ENCODE results near the gene SERPINB2. TPM values are rescaled to one million over a fixed set of nuclear protein-coding genes. Genes with fewer than 3 reads are reported as not detected.
"Not testable (repeated sequence)": the region's sequence is repeated elsewhere in the genome, so short reads cannot be mapped to it uniquely, and the experiment has no call there.

SERPINB2 gene
- total and polyA plus RNA-seq, 12 donors, result 0.12 to 0.20 (median 0.14) TPM; not detected in 9

- Histone ChIP-seq H3K27me3 (peaks cover 0 to 13% (median 0%) of the 10 kb centered on the region in 7 donors), H3K36me3 (no peaks in the 10 kb centered on the region), H3K4me3 (no peak overlapping the region), H3K9me3 (peaks cover 0 to 2% (median 0%) of the 10 kb centered on the region in 11 donors), H3K4me1 (no peaks in the 10 kb centered on the region), H3K27ac (no peak overlapping the region)
- intact Hi-C loops (cut with DNase I), result no loop called here
- TF ChIP-seq, protein P1, sequence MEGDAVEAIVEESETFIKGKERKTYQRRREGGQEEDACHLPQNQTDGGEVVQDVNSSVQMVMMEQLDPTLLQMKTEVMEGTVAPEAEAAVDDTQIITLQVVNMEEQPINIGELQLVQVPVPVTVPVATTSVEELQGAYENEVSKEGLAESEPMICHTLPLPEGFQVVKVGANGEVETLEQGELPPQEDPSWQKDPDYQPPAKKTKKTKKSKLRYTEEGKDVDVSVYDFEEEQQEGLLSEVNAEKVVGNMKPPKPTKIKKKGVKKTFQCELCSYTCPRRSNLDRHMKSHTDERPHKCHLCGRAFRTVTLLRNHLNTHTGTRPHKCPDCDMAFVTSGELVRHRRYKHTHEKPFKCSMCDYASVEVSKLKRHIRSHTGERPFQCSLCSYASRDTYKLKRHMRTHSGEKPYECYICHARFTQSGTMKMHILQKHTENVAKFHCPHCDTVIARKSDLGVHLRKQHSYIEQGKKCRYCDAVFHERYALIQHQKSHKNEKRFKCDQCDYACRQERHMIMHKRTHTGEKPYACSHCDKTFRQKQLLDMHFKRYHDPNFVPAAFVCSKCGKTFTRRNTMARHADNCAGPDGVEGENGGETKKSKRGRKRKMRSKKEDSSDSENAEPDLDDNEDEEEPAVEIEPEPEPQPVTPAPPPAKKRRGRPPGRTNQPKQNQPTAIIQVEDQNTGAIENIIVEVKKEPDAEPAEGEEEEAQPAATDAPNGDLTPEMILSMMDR (IDR thresholded peaks at IDR 0.05), result no peak
- 71 to 81% methylated on average over 8 of the region's 8 CpGs for WGBS, 2 donors
- ATAC-seq, result no peak
- DNase-seq, result no peak
Measured at GRCh38 chr18:63928331-63928730, 40.8 kb downstream of the SERPINB2 start.

- ATAC-seq; H3K36me3 ChIP-seq; H3K27ac ChIP-seq; intact Hi-C loops (cut with DNase I); H3K9me3 ChIP-seq; H3K4me3 ChIP-seq; H3K4me1 ChIP-seq; DNase-seq: not testable (repeated sequence)
- H3K27me3 ChIP-seq, result peaks cover 0 to 12% (median 0%) of the 10 kb centered on the region in 7 donors
Measured at GRCh38 chr18:63929369-63929768, 41.9 kb downstream of the SERPINB2 start.

DNA sequence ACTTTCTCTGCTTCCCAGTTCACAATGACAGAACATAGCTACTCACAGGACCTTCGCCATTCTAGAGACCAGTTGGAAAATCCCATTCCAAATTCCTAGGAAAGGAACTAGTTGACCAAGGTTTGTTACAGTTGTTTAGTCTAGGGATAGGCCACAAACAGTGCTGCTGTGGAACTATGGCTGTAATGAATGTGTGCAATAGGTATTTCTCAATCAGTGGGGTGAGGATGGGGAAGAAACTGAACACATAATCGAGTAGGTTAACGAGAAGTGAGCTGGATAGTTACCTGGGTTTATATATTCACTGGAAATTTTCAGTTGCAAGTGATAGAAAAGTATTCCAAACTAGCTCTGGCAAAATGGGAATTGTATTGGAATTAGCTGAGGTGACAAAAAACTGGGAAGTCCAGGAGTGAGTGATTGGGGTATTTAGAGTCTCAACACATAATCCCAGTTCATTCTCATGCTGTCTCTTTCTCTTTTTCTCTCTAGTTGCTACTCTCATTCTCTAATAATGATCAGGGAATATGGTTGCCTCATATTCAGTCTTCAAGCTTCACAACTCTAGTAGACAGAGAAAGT, 43.4 kb downstream of the SERPINB2 start:
- peaks cover 0 to 12% (median 6%) of the 10 kb centered on the region in 7 donors for H3K27me3 ChIP-seq
- H3K36me3 ChIP-seq, result no peaks in the 10 kb centered on the region
- H3K4me3 ChIP-seq, result no peak overlapping the region
- ATAC-seq, result no peak
- DNase-seq, result no peak
- no peak overlapping the region for H3K27ac ChIP-seq
- TF ChIP-seq, protein P1 (IDR thresholded peaks at IDR 0.05), result no peak
- peaks cover 0 to 2% (median 0%) of the 10 kb centered on the region in 11 donors for H3K9me3 ChIP-seq
- intact Hi-C loops (cut with DNase I), result loop anchor here in 3 of 10 donors (10.0 kb wide), 2 partner anchors 106 to 406 kb away; no protein-coding TSS in a partner anchor
- peaks cover 0 to 4% (median 0%) of the 10 kb centered on the region in 9 donors for H3K4me1 ChIP-seq
- WGBS, 2 donors, result 85 to 86% methylated on average over 3 of the region's 3 CpGs

DNA sequence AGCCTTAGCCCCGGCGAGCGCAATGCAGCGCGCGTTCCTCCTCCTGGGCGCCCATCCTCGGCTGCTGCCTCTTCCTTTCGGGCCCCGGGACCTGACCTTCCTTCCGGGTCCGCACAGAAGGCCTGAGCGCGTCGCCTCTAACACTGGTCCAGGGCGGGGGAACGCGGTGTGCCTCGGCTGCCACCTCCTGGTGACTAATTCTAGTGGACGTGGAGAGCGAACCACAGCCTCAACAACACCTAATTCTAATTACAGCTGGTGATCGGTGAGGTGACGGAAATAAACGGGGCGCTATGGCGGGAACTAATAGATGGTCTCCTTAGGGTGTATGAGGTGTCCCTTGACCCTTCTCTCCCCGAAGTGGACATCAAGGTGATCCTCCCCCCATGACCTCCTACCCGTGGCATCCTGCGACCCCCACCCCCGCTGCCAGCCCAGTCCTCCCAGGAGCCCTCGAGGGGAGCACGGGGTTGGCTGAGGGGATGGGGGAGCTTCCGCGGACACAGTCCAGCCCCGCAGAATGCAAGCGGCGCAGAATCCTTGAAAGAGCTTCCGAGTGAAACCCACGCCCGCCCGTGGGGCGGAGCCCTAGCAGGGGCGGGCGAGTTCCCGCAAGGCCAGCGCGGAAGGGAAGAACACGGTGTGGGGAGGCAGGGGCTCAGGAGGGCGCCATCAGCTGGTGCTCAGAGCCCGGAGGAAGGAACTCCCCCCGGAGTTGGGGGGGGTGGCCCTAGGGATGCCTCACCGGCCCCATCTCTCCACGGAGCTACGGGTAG, 48.8 kb downstream of the SERPINB2 start:
- intact Hi-C loops (cut with DNase I), result loop anchor here in 8 of 10 donors (2.0 to 10.0 kb wide), 5 partner anchors 112 to 419 kb away; no protein-coding TSS in a partner anchor
- DNase-seq (peak; percentile 76 to 79), ATAC-seq (peak; percentile 90 to 100 (median 98))
- TF ChIP-seq, protein P1 (IDR thresholded peaks at IDR 0.05), result peak; percentile 48 to 78 (median 72)
- no peaks in the 10 kb centered on the region for H3K9me3 ChIP-seq
- 1 to 2% methylated on average over 54 of the region's 54 CpGs for WGBS, 2 donors
- no peaks in the 10 kb centered on the region for H3K36me3 ChIP-seq
- peaks cover 0 to 49% (median 36%) of the 10 kb centered on the region in 7 donors for H3K27me3 ChIP-seq
- peaks cover 0 to 14% (median 9%) of the 10 kb centered on the region in 9 donors for H3K4me1 ChIP-seq
- peak overlapping the region in 1 of 10 donors; percentile 1 for H3K27ac ChIP-seq
- H3K4me3 ChIP-seq, result peak overlapping the region; percentile 1 to 60 (median 52)

Measured in heart right ventricle (tissue), 16 donors.